Frontal cortex (tissue), 4 donors: Measurements from ENCODE around the gene LPP. TPM values are rescaled to one million over a fixed set of nuclear protein-coding genes. Genes with fewer than 3 reads are reported as not detected.

Experiments
- DNase-seq, 2 donors: peaks; one replicate each; pipeline ENCODE4 v3.0.0; 2012; ENCODE audit warnings: low spot score in 2 of 2
- FAIRE-seq: peaks from 2 replicates; lab custom pipeline; 2012; peaks lifted over from hg19 to GRCh38; lab: Jason Lieb, UNC
- total RNA-seq: library from RNA; depleted of rRNA; stranded (reverse); fragments of >200 nt; gene quantifications from one replicate; pipeline ENCODE4 v1.2.3, GENCODE V29; 2014
- donor health status: control.
- donor health status: control.
- donor health status: control.

Gene LPP
- total RNA-seq, 1 donor from 2014 or later, result 6.5 TPM

DNA sequence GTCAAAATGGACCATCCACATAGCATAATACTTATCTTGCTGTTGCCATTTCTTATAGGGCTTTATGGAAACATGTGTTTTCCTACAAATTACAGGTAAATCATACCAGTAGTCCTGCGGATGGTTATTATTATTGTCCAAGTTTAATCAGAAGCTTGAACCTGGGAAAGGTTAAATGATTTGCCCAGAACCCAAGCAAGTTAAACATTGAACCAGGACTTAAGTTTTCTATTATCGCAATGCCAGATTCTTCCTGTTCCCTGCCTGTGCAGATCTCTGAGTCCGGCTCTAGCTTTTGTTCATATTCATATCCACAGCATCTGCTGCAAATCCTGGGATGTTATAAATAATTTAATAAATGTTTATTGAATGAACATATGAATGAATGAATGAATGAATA lies 12.5 kb downstream of the LPP start:
- DNase-seq (no peak), FAIRE-seq (no peak)

- FAIRE-seq, result no peak
- no peak for DNase-seq
These were observed 14.2 kb downstream of the LPP start for GRCh38 chr3:188168186-188168585.

DNA sequence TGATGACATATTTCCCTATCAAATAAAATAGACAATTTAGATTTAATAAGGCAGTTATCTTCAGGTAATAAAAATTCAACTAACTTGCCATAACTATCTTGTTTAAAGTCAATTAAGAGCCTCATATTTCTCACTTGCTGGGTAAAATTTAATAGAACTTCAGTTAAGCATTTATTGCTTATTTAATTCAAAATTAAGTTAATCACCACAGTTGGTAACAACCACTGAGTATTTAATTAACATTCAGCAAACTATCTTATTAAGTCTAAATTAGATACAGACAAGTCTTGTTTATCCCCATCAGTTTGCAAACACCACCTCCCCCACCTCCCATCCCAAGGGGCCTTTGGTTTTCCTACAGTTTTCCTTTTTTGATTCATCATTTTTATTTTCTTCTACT lies 14.7 kb downstream of the LPP start:
- DNase-seq (no peak), FAIRE-seq (no peak)

DNA sequence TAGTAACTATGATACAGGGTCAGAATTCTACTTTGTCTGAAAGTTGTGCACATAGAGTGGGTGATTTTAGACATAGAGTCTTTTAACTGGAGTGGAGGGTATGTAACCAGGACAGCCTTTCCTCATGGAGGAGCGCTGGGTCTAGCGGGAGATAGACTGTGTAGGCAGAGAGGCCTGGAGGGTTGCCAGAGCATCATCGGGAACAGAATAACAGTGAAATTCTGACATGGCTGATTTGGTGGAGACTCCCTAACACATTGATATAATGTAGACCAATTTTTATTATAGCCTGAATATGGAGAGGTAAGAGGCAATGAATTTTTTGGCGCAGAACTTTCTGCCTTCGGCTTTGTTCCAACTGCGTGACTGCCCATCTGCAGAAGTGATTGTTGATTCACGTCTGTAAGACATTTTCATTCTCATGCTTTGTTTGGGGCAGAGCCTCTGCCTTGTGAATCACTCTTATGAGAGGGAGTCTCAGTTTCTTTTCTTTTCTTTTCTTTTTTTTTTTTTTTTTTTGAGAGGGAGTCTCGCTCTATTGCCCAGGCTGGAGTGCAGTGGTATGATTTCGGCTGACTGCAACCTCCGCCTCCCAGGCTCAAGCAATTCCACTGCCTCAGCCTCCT lies 16.0 kb downstream of the LPP start:
- DNase-seq (no peak), FAIRE-seq (no peak)

- no peak for FAIRE-seq
- no peak for DNase-seq
These were observed 16.8 kb downstream of the LPP start for GRCh38 chr3:188170461-188171459.

DNA sequence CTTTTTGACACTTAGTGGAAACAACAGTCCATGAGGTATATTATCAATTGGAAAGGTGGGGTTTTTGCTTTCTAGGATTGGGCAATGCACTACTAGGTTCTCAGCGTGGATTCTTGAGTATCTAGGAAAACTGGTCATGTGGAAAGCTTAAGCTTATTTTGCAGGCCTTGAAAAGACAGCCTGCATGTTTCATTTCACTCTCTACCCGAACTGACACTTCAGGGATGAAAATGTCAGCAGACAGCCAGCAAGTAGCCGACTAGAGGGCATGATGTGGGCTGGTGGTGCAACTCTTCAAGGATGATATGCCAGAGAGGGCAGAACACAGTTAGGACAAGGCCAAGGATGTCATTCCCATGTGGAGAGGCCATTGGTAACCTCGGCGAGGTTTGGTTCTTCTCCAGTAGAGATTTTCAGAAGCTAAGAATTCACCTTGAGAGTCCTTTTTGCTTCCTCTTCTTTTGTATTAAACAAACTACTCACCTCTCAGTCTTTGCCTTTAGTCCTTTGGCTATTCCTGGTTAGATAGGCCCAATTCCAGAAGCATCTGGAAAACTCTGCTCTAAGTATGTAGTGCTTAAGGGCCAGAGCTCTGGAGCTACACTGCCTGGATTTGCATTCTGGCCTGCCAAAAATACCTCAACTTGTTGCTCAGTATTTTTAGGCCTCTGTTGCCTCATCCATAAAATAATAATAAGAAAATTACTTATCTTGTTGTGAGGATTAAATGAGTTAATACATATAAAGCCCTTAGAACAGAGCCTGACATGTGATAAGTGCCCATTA lies 17.9 kb downstream of the LPP start:
- DNase-seq (no peak), FAIRE-seq (no peak)

DNA sequence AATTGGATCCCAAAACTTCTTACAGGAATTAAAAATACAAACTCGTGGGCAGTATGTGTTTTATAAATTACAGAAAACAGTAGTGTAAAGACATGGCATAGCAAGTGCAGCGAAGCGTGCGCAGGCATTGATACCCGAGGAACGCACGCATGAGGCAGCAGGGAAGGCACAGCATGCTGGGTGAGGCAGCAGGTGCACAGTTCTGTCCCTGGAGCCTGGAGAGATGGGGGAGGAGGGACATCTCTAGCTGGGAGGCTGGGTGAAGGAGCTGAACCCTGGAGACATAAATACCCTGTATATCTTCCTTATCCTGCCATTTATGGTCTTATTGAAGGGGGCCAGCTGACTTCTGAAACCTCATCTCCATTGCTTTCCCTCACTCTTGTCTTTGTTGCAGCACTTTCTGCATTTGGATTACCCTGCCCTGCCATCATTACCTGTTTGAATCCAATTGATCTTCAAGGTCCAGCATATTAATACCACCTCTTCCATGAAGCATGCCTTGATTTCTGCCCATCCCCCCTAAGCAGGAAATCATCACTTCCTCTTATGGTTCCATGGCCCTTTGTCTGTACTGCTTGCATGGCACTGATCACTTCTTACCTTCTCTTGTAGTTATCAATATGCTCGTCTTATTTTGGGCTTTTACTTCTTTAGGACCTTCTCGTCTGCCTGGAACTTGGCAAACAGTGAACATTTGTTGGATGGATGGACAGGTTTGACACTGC lies 20.5 kb downstream of the LPP start:
- no peak for DNase-seq
- FAIRE-seq, result no peak

DNA sequence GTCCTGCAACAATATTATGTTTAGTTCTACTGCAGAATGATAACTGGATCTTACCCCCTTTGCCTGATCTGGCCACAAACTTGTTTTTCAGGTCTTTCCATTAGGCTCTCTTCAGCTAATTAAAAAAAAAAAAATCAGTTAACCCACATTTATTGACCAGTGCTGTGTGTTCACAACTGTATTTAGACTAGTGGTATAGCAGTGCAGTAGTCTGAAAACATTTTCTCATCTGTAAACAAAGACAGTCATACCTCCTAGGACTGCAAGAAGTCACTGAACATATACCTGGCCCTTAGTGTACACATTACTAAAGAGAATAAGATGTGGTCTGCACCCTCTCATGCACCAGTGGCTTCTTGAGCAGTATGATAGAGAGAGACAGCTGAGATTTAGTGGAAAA lies 22.5 kb downstream of the LPP start:
- FAIRE-seq (no peak), DNase-seq (no peak)

DNA sequence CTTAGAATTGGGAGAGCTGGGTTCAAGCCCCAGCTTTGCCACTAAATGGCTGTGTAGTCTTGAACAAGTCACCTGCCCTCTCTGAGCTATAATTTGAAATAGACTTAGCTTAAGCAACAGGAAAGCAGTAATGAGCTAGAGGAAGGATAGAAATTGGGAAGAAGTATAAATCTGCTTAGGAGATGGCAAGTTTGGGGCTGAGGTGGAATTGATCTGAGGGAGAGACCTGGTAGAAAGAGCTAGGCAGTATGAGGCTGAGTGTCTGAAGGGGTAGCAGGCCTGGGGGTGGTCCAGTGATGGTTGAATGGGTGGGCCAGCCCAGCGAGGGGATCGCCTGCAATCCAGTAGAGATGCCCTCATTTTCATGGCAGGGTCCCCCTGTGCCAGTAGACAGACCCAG lies 22.9 kb downstream of the LPP start:
- FAIRE-seq (no peak), DNase-seq (no peak)

DNA sequence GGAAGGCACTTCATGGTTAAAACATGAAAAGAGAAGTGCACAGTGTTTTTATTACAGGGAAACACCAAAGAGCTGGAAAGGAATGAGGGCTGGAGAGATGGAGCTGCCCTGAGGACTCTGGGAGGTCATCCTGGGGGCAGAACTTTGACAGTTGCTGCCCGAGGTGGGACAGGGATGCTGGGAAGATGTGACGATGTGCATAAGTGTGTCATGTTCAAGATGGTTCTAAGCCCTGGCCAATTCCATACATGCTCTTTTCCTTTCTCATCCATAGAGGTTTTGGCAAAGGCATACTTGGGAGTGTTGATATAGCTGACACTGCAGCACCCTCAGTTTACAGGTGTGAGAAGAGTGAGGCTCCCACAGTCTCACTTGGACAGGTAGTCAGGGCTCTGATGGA lies 23.8 kb downstream of the LPP start:
- FAIRE-seq (no peak), DNase-seq (no peak)

DNA sequence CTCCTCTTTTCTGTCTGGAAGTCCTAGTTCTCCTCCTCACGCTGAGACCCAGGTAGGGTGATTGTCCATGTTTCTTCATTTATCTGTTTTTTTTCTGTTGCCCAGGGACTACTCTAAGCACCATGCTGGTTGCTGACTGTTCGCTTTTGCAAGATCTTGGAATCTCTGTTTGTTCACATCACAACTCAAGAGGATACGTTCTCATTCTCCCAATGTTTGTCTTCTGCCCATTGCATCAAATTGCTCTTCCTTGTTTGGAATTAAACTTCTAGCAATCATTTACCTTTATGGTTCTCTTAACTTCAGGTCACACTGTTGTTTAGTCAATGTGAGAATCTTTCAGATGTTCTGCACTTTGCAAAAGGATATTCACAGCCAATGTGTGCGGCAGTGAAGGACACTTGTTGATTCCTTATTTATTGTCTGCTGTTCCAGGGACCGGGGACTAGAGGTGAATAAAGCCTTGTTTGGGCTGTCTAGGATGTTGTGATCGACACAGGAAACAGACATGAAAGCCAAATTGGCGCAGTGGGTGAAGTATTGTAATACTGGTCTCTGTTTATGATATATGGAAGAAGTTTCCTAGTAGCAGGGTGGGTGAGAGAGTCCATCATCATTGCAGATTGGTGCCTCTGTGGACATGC lies 24.5 kb downstream of the LPP start:
- FAIRE-seq (no peak), DNase-seq (no peak)

DNA sequence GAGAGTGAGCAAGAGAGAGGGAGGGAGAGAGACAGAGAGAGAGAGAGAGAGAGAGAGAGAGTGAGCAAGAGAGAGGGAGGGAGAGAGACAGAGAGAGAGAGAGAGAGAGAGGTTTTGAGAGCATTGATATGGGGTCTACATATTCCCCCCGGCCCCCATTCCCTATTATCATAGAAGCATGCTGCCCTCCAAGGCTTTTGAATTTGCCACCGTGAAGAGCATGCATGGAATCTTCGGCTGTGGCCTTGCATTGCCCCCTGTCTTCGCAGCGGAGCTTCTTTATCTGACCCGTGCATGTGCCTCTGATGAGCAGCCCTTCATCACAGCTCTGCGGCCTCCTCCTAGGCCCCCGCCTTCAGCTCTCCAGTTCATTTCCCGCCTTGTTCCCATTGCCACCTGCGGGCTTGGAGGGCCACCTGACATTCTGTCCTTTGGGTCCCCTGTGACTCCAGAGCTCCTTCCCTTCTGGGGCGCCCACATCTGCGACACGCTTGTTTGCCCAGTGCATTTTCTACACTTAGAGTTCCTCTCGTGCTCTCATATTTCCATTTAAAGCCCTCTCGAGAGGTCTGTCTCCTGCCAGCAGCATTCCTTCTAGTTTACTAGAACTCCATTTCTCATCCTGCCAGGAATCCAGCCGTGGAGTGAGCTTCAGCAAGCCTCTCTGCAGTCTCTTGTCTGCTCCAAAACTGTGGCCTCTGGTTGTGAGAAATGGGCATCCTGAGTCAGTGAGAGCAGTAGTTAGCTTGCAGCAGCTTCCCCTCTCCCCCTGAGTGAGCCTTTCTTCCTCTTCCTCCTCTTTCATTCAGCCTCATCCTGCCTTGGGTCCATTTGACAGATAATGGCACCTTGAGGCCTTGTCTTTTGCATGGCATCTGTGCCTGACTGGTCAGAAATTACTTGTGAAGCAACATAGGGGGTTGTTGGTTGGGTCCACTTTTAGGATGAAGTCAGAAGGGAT lies 25.3 kb downstream of the LPP start:
- DNase-seq (no peak), FAIRE-seq (no peak)

DNA sequence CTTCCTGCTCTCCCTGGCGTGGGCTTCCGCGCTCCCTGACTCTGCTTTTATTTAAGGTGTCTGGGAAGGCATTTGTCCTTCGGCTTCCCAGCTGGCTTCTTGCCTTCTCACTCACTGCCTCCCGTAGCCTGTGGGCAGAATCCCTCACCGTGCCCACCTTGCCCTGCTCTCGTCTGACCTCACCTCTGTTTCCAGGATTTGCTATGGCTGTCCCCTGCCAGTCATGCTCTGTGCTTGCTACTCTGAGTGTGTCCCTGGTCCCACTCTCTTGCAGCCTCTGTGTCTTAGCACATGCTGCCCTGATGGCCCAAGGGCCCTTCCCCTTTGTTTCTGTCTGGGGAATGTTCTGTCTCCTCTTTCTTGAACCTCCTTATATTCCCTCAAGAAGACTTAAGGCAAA lies 26.2 kb downstream of the LPP start:
- DNase-seq, result no peak
- FAIRE-seq, result no peak

- FAIRE-seq (no peak), DNase-seq (no peak)
These were observed 29.5 kb downstream of the LPP start for GRCh38 chr3:188183452-188183851.

DNA sequence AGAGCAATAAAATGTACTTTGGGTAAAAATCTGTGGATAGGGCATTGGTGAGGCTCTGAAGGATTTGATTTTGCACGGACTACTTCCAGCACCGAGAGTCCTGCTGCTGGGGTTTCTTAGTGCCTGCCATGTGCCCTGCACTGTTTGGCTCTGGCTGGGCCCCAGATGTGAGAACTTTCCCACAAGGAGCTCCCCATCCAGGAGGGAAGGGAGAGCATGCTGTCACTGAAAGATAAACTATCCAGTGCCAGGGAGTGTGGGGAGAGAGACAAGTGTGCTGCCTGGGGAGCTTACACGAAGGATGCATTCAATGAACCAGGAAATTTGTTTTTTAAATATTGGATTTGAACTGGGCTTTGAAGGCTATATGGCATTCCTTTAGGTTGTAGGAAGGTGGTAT lies 30.2 kb downstream of the LPP start:
- no peak for FAIRE-seq
- no peak for DNase-seq

GRCh38 chr3:188184649-188185048 lies 30.7 kb downstream of the LPP start:
- FAIRE-seq (no peak), DNase-seq (no peak)

DNA sequence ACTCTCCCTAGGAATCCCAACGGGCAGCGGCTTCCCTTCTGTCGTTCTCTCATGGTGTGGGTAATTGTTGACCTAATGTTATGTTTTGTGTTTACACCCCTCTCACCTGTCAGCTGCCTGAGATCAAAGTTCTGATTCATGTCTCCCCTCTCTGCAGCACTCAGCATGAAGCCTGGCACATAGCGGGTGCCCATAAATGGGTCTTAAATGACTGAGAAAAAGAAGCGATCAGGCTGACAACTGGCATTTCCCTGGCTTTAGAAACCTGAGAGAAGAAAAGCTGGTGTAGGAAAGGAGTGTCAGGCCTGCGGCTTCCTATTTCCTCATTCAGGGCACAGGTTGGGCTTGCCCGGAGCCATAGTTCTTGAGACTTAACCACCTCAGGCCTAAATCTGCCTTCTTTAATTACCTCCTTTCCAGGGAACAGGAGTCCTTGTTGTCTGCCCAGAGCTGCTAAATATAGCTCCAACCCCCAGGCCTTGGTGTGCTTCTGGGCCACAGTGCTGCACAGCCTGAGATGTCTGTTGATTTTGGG lies 31.8 kb downstream of the LPP start:
- no peak for DNase-seq
- FAIRE-seq, result no peak

DNA sequence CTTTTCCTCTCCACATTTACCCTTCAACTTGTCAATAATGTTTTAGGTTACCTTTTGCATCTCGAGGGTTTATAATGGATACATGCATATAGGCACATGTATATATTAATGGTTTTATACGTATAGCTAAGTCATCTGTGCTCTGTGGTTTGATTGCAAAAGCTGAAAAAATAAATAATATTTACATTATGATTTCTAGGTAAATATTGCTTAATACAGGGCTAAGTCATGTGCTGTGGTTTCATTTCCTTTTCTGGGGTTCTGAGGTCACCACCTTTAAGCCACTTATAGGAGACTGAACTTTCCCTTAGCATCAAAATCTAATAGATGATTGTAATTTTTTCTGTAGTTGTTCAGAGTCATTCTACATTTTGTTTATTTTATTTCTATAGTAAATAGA lies 33.1 kb downstream of the LPP start:
- FAIRE-seq, result no peak

More for the DNA sequence above, 33.1 kb downstream of the LPP start:
- no peak for DNase-seq
